Karpas-422 (cell line): Measurements from ENCODE around the gene ASTN2. TPM values are rescaled to one million over a fixed set of nuclear protein-coding genes. Genes with fewer than 3 reads are reported as not detected.
A peak's percentile ranks its signal among the peaks of the same experiment; 100 is the strongest.

ENCODE experiments used
- DNase-seq: peaks from one replicate; pipeline ENCODE4 v3.0.0-alpha.2; 2015
- H2AFZ ChIP-seq: fragments of 200-600 bp; sonication (generic); 2 replicates; pipeline ENCODE4 v1.6.1; 2014; ENCODE audit warnings: antibody characterized with exemption, low read length, mixed read lengths
- H3K27ac ChIP-seq: fragments of 200-600 bp; sonication (generic); 2 replicates; pipeline ENCODE4 v1.5.1; 2014; ENCODE audit warnings: mild to moderate bottlenecking, low read length, moderate library complexity
- H3K27me3 ChIP-seq: fragments of 200-600 bp; sonication (generic); 2 replicates; pipeline ENCODE4 v1.6.1; 2014; ENCODE audit warnings: low read length, mixed read lengths
- H3K36me3 ChIP-seq: fragments of 200-600 bp; sonication (generic); 2 replicates; pipeline ENCODE4 v1.6.1; 2014; ENCODE audit warnings: low read length, mixed read lengths; ENCODE audit not compliant: insufficient read depth
- H3K4me1 ChIP-seq: fragments of 200-600 bp; sonication (generic); 2 replicates; pipeline ENCODE4 v1.6.1; 2014; ENCODE audit warnings: mild to moderate bottlenecking, low read length, mixed read lengths
- H3K4me2 ChIP-seq: fragments of 200-600 bp; sonication (generic); 2 replicates; pipeline ENCODE4 v1.6.1; 2014; ENCODE audit warnings: low read length, low read depth, mild to moderate bottlenecking; ENCODE audit not compliant: poor library complexity, severe bottlenecking
- H3K4me3 ChIP-seq: fragments of 200-600 bp; sonication (generic); 2 replicates; pipeline ENCODE4 v1.5.1; 2014; ENCODE audit warnings: mild to moderate bottlenecking, antibody characterized with exemption, low read length, mixed read lengths
- H3K79me2 ChIP-seq: fragments of 200-600 bp; sonication (generic); 2 replicates; pipeline ENCODE4 v1.6.1; 2014; ENCODE audit warnings: mild to moderate bottlenecking, low read length, mixed read lengths
- H3K9ac ChIP-seq: fragments of 200-600 bp; sonication (generic); 2 replicates; pipeline ENCODE4 v1.6.0; 2014; ENCODE audit warnings: low read length
- H3K9me2 ChIP-seq: fragments of 200-600 bp; sonication (generic), shearing (Covaris generic); replicated peaks from 2 replicates; pipeline ENCODE4 v1.6.0; 2014; ENCODE audit warnings: mild to moderate bottlenecking, low read length, moderate library complexity; ENCODE audit not compliant: insufficient read depth
- H3K9me3 ChIP-seq: fragments of 300-700, 200-600 bp; sonication (generic); 2 replicates; pipeline ENCODE4 v1.6.1; 2014; ENCODE audit warnings: low read length, mixed read lengths
- H4K20me1 ChIP-seq: fragments of 200-600 bp; sonication (generic); 2 replicates; pipeline ENCODE4 v1.6.1; 2014; ENCODE audit warnings: mild to moderate bottlenecking, antibody characterized with exemption, low read length, low read depth; ENCODE audit not compliant: insufficient read depth
- total RNA-seq: library from RNA; depleted of rRNA; stranded (reverse); fragments of >200 nt; shearing (Covaris generic); gene quantifications from 2 replicates; pipeline ENCODE4 v1.2.3, GENCODE V29; 2014; ENCODE audit warnings: low replicate concordance

Gene ASTN2
- total RNA-seq, 1 experiment from 2014 or later: 5.3 TPM

DNA sequence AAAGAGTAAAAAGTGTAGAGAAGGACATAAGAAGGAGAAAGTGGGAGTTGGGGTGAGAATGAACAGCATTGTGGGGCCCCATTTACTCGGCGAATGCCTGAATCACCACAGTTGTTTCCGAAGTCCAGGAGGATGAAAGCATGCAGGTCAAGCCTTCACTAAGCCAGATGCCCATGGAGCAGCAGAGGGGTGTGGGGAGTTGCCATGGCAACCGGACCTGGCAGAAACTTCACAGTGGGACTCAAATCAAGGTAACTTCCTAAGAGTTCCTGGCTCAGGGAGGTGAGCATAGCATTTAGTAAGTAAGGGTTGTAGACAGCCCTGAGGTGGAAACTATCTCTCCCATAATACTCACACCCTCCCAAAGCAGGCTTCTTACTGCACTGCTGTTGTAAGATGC is 370.6 kb downstream of the ASTN2 start:
- no peaks in the 10 kb centered on the region for H3K9me2 ChIP-seq
- no peak overlapping the region for H2AFZ ChIP-seq
- no peaks in the 10 kb centered on the region for H3K36me3 ChIP-seq
- no peaks in the 10 kb centered on the region for H3K4me1 ChIP-seq
- no peaks in the 10 kb centered on the region for H3K9me3 ChIP-seq
- H3K27me3 ChIP-seq: no peaks in the 10 kb centered on the region
- no peak for DNase-seq
- no peak overlapping the region for H3K9ac ChIP-seq
- H3K27ac ChIP-seq: no peak overlapping the region
- H3K4me2 ChIP-seq: no peak overlapping the region
- no peak overlapping the region for H3K4me3 ChIP-seq
- H4K20me1 ChIP-seq: no peaks in the 10 kb centered on the region
- no peaks in the 10 kb centered on the region for H3K79me2 ChIP-seq

DNA sequence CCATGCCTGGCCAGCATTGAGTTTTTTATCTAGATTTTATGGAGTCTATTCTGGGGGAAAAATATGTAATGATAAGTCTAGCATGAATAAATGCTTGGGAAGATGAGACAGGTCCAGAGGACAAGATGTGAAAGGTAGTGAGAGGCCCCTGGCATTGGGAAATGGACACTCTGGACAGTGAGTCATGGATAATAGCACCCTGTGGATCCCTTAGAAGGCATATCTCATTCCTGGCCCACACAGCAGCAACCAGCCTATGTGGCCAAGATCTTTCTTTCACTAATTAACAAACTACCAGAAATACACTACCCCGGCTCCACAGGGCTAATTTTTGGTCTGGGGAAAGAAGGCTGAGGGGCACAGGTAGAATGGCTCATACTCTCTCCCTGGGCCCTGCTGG is 371.7 kb downstream of the ASTN2 start:
- Histone ChIP-seq H3K4me2 (no peak overlapping the region), H3K9me3 (no peaks in the 10 kb centered on the region), H3K36me3 (no peaks in the 10 kb centered on the region), H3K4me3 (no peak overlapping the region), H3K9me2 (no peaks in the 10 kb centered on the region), H3K79me2 (no peaks in the 10 kb centered on the region), H3K27me3 (no peaks in the 10 kb centered on the region), H3K4me1 (no peaks in the 10 kb centered on the region), H2AFZ (no peak overlapping the region), H4K20me1 (no peaks in the 10 kb centered on the region), H3K9ac (no peak overlapping the region), H3K27ac (no peak overlapping the region)
- no peak for DNase-seq

DNA sequence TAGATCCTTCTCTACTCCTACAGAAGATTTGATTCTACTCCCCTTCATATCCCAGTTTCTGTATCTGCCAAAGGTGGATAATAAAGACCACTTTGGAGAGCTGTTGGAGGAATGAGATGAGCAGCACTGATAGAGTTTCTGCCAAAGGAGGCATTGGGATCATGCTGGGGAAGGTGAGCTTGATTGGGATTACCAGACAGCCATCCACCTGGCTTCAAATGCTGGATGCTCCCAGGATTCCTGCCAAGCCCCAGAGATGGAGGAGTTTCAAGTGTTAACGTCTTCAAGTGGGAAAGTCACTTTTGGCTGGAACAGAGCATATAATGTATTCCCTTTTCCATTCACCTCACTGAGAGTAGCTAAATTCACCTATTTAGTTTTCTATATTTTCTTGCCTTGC is 379.3 kb downstream of the ASTN2 start:
- H3K27ac ChIP-seq: no peak overlapping the region
- no peaks in the 10 kb centered on the region; the same call in 1 of the 2 replicates for H3K9me2 ChIP-seq
- DNase-seq: no peak
- no peak overlapping the region for H2AFZ ChIP-seq
- no peak overlapping the region for H3K4me2 ChIP-seq
- H3K4me3 ChIP-seq: no peak overlapping the region
- H3K36me3 ChIP-seq: no peaks in the 10 kb centered on the region
- H3K27me3 ChIP-seq: no peaks in the 10 kb centered on the region
- no peak overlapping the region for H3K9ac ChIP-seq
- no peaks in the 10 kb centered on the region for H4K20me1 ChIP-seq
- H3K9me3 ChIP-seq: no peaks in the 10 kb centered on the region
- H3K79me2 ChIP-seq: no peaks in the 10 kb centered on the region
- no peaks in the 10 kb centered on the region for H3K4me1 ChIP-seq

DNA sequence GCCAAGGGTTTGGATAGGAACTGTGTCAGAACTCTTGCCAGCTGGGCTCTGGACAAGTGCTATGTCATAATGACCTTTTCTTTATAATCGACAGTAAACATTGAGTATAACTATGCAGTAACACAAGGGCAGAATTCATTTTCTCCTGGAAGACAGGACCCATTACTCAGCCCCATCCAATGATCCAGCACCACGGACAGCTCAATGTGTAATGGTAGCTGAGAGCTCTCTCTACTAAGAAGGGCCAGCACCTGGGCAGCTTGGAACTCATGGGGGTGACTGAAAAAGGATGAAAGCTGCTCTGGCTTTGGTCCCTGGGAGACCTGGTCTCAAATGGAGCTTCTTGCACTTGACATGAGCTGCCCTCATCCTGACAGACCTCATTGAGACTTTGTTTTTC is 380.0 kb downstream of the ASTN2 start:
- H3K4me2 ChIP-seq: no peak overlapping the region
- no peaks in the 10 kb centered on the region for H3K36me3 ChIP-seq

DNA sequence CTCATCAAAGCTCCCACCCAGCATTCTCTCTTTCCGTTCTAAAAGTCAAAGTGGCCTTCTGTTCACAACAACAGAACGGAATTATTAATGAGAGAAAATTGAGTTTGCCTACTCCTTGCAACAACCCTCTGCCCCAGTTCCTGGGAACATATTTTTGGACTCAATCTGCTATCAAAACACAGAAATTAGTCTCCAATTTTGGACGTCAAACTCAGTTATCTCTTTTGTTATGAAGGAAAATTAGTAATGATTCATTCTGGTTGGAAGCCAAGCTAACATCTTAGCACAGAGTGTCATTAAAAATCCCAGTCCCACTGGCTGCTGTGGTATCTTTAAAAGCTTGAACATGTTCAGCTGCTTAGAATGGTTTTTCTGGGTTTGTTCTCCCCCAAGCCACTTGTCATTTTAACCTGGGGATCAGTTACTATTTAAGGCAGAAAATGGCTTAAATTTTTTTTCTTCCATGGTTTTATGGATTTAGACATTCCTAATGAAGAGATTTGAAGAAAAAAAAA is 384.5 kb downstream of the ASTN2 start:
- Histone ChIP-seq H3K4me1 (no peaks in the 10 kb centered on the region), H2AFZ (no peak overlapping the region), H3K36me3 (no peaks in the 10 kb centered on the region), H4K20me1 (no peaks in the 10 kb centered on the region), H3K27me3 (no peaks in the 10 kb centered on the region), H3K4me2 (no peak overlapping the region), H3K9me3 (no peaks in the 10 kb centered on the region), H3K9ac (no peak overlapping the region), H3K4me3 (no peak overlapping the region), H3K79me2 (no peaks in the 10 kb centered on the region), H3K27ac (no peak overlapping the region), H3K9me2 (no peaks in the 10 kb centered on the region; the same call in 1 of the 2 replicates)
- DNase-seq: no peak

More for the DNA sequence above, 380.0 kb downstream of the ASTN2 start:
- Histone ChIP-seq H3K4me1 (no peaks in the 10 kb centered on the region), H3K9me3 (no peaks in the 10 kb centered on the region), H3K79me2 (no peaks in the 10 kb centered on the region), H4K20me1 (no peaks in the 10 kb centered on the region), H3K27me3 (no peaks in the 10 kb centered on the region), H3K9me2 (no peaks in the 10 kb centered on the region; the same call in 1 of the 2 replicates), H3K9ac (no peak overlapping the region), H3K4me3 (no peak overlapping the region), H2AFZ (no peak overlapping the region), H3K27ac (no peak overlapping the region)
- peak; percentile 68 for DNase-seq

DNA sequence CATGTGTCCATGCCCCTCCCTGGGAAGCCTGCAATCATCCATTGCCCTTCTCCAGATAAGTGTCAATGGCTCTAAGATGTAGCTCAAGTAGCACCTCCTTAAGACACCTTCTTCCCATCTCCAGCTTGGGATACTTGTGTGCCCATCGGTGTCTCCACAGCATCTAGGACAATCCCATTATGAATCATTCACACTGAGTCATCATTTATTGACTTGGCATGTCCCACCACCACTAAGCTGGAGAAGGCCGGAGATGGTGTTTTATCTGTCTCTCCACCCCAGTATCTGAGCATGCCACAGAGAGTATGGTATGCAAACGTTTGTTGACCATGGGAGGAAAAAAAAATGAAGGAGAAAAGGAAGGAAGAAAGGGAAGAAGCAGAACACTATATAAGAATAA is 385.5 kb downstream of the ASTN2 start:
- Histone ChIP-seq H3K79me2 (no peaks in the 10 kb centered on the region), H3K4me3 (no peak overlapping the region), H3K9ac (no peak overlapping the region), H2AFZ (no peak overlapping the region), H3K36me3 (no peaks in the 10 kb centered on the region), H3K9me3 (no peaks in the 10 kb centered on the region), H3K27me3 (no peaks in the 10 kb centered on the region), H3K4me2 (no peak overlapping the region), H4K20me1 (no peaks in the 10 kb centered on the region), H3K9me2 (no peaks in the 10 kb centered on the region), H3K4me1 (peaks cover under 1% of the 10 kb centered on the region; the same call in 1 of the 2 replicates), H3K27ac (no peak overlapping the region)
- DNase-seq: no peak

DNA sequence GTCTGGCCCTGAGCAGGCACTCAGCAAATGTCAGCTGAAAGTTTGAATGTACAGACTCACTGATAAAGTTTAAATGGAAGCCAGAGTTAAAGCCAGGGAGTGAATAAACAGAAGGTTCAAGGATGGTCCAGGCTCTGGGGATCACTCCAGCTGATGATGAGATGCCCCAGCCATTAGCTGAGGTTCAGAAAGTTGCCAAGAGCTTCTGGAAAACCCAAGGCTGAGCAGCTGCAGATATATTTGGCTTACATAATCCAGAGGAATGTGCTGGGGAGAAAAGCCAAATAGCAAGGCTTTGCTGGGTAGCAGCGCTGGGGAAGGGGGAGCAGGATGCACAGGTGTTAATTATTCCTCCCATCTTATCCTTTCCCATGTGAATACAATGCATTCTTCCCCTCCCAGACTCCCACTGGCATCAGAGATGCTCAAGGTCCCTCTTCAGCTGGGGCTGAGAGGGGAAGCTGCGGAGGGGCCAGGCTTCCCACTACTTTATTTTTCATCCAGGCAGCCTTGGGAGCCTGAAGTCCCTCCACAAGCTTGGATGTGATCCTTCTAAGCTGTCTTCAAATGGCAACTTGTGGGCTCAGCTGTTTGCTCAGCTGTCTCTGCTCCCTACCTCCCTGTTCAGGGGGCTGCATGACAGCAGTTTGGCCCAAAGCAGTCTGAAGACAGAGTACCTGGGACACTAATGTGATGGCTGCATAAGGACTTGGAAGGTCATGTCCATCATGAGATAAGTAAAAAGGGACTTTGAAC is 386.6 kb downstream of the ASTN2 start:
- H3K9ac ChIP-seq: no peak overlapping the region
- no peak overlapping the region for H3K4me2 ChIP-seq
- H3K9me3 ChIP-seq: no peaks in the 10 kb centered on the region
- no peak overlapping the region for H3K4me3 ChIP-seq
- no peak overlapping the region for H2AFZ ChIP-seq
- H3K27me3 ChIP-seq: no peaks in the 10 kb centered on the region
- peaks cover 5% of the 10 kb centered on the region; the same call in 1 of the 2 replicates for H3K4me1 ChIP-seq
- H3K79me2 ChIP-seq: no peaks in the 10 kb centered on the region
- no peaks in the 10 kb centered on the region for H4K20me1 ChIP-seq
- no peaks in the 10 kb centered on the region for H3K36me3 ChIP-seq
- no peak overlapping the region for H3K27ac ChIP-seq
- DNase-seq: no peak
- H3K9me2 ChIP-seq: no peaks in the 10 kb centered on the region

DNA sequence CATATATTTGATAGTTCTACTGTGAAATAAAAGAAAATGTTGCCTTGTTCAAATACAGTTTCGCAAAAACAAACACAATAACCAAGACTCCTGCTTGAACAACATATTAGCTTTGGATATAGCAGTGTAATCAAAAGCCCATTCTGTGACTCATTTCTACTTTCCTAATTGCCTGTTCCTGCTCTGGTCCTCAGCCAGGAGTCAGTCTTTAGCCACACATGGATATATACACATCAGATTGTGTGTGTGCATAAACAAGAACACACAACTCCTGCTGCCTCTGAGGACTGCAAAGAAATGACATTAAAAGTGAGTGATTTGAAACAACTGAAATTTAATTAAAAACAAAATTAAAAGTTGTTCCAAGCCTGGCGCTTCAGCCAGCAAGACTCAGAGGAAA is 393.0 kb downstream of the ASTN2 start:
- peaks cover 5% of the 10 kb centered on the region; the same call in 1 of the 2 replicates for H3K4me1 ChIP-seq
- no peaks in the 10 kb centered on the region for H3K9me2 ChIP-seq
- 0 out of 2 replicates have a peak, but pooled peaks cover 3% of the 10 kb centered on the region for H3K27me3 ChIP-seq
- no peak overlapping the region for H3K9ac ChIP-seq
- H3K79me2 ChIP-seq: no peaks in the 10 kb centered on the region
- H3K4me2 ChIP-seq: no peak overlapping the region
- H3K36me3 ChIP-seq: no peaks in the 10 kb centered on the region
- H3K9me3 ChIP-seq: no peaks in the 10 kb centered on the region
- H2AFZ ChIP-seq: no peak overlapping the region
- no peaks in the 10 kb centered on the region for H4K20me1 ChIP-seq
- H3K27ac ChIP-seq: no peak overlapping the region
- DNase-seq: no peak
- no peak overlapping the region for H3K4me3 ChIP-seq
